ENCODE data around the gene TMEM120B.
"Not testable (repeated sequence)": the region's sequence is repeated elsewhere in the genome, so short reads cannot be mapped to it uniquely, and the experiment has no call there.

TMEM120B gene

GRCh38 chr12:121712461-121713256 lies at the start of gene TMEM120B:
Gene TMEM120B (plus strand): TSS chr12:121712752. CDS start chr12:121712896, 144 bp downstream.
- peak; percentile 93 for DNase-seq (ENCODE audit: low spot score)

- no peak for DNase-seq (ENCODE audit: low spot score)
These were observed 49.0 kb upstream of the TMEM120B start for GRCh38 chr12:121663610-121663929.

GRCh38 chr12:121666829-121667228 lies 45.7 kb upstream of the TMEM120B start:
- not testable (repeated sequence) for DNase-seq (ENCODE audit: low spot score)

GRCh38 chr12:121668750-121669520 lies 43.6 kb upstream of the TMEM120B start:
- peak; percentile 73 for DNase-seq (ENCODE audit: low spot score)

GRCh38 chr12:121669521-121669900 lies 43.0 kb upstream of the TMEM120B start, which contains the start of gene MORN3:
Gene MORN3 (minus strand): TSS chr12:121669654. CDS start chr12:121669483, 171 bp downstream.
- no peak for DNase-seq (ENCODE audit: low spot score)

- DNase-seq (ENCODE audit: low spot score): peak; percentile 74
These were observed 39.5 kb upstream of the TMEM120B start for GRCh38 chr12:121673013-121673511.

- no peak for DNase-seq (ENCODE audit: low spot score)
These were observed 36.4 kb upstream of the TMEM120B start for GRCh38 chr12:121676190-121676589.

GRCh38 chr12:121678305-121678704 lies 34.2 kb upstream of the TMEM120B start:
- DNase-seq (ENCODE audit: low spot score): no peak

GRCh38 chr12:121678716-121679300 lies 33.7 kb upstream of the TMEM120B start:
- DNase-seq (ENCODE audit: low spot score): no peak

- not testable (repeated sequence) for DNase-seq (ENCODE audit: low spot score)
These were observed 32.8 kb upstream of the TMEM120B start for GRCh38 chr12:121679661-121680197.

GRCh38 chr12:121688966-121689365 lies 23.6 kb upstream of the TMEM120B start:
- no peak for DNase-seq (ENCODE audit: low spot score)

GRCh38 chr12:121689430-121689829 lies 23.1 kb upstream of the TMEM120B start:
- DNase-seq (ENCODE audit: low spot score): no peak

GRCh38 chr12:121692744-121693143 lies 19.8 kb upstream of the TMEM120B start:
- not testable (repeated sequence) for DNase-seq (ENCODE audit: low spot score)

- DNase-seq (ENCODE audit: low spot score): no peak
These were observed 19.3 kb upstream of the TMEM120B start for GRCh38 chr12:121693155-121693687.

GRCh38 chr12:121697093-121697698 lies 15.4 kb upstream of the TMEM120B start:
- DNase-seq (ENCODE audit: low spot score): no peak

- DNase-seq (ENCODE audit: low spot score): not testable (repeated sequence)
These were observed 14.7 kb upstream of the TMEM120B start for GRCh38 chr12:121697861-121698260.

GRCh38 chr12:121701667-121702277 lies 10.8 kb upstream of the TMEM120B start:
- no peak for DNase-seq (ENCODE audit: low spot score)

GRCh38 chr12:121702944-121703343 lies 9.6 kb upstream of the TMEM120B start:
- no peak for DNase-seq (ENCODE audit: low spot score)

GRCh38 chr12:121705514-121705913 lies 7.0 kb upstream of the TMEM120B start:
- DNase-seq (ENCODE audit: low spot score): no peak

GRCh38 chr12:121708313-121709063 lies 4.1 kb upstream of the TMEM120B start:
- DNase-seq (ENCODE audit: low spot score): no peak
